IPS DF 6.9 (cell line): ENCODE results near the gene LRRK1.

Source experiments
- DNase-seq: peaks from one replicate; pipeline ENCODE4 v3.0.0-alpha.2; 2013; ENCODE audit warnings: low read depth, low spot score
- H3K27ac ChIP-seq: one replicate; pipeline ENCODE4 v1.5.1; 2013; ENCODE audit warnings: low read length, control low read depth
- H3K27me3 ChIP-seq: 2 replicates; pipeline ENCODE4 v1.6.1; 2013; ENCODE audit warnings: mild to moderate bottlenecking, low read length; ENCODE audit not compliant: control insufficient read depth, insufficient read depth
- H3K36me3 ChIP-seq: 2 replicates; pipeline ENCODE4 v1.6.1; 2013; ENCODE audit warnings: low read length; ENCODE audit not compliant: control insufficient read depth, insufficient read depth
- H3K4me1 ChIP-seq: 2 replicates; pipeline ENCODE4 v1.6.1; 2013; ENCODE audit warnings: low read length; ENCODE audit not compliant: control insufficient read depth, insufficient read depth
- H3K4me3 ChIP-seq: 2 replicates; pipeline ENCODE4 v1.5.1; 2013; ENCODE audit warnings: mild to moderate bottlenecking, low read length
- H3K9me3 ChIP-seq: 2 replicates; pipeline ENCODE4 v1.6.1; 2013; ENCODE audit warnings: low read length, inconsistent platforms; ENCODE audit not compliant: control insufficient read depth, insufficient read depth
- WGBS: extraction: QIAGEN DNeasy Blood & Tissue Kit; methylation state at CpG from one replicate; pipeline ENCODE4 v1.1.7; 2013; ENCODE audit warnings: mixed read lengths, missing lambda C conversion rate; ENCODE audit not compliant: insufficient read length, insufficient coverage; 5-methylcytosine and 5-hydroxymethylcytosine counted together

LRRK1 gene

GRCh38 chr15:100934726-100935125, 15.6 kb downstream of the LRRK1 start:
- no peaks in the 10 kb centered on the region; the same call in 1 of the 2 replicates for H3K9me3 ChIP-seq
- no peak for DNase-seq
- H3K27ac ChIP-seq: no peak overlapping the region
- H3K4me1 ChIP-seq: peaks cover 2% of the 10 kb centered on the region; the same call in 1 of the 2 replicates
- no peak overlapping the region for H3K4me3 ChIP-seq
- no peaks in the 10 kb centered on the region for H3K36me3 ChIP-seq
- H3K27me3 ChIP-seq: no peaks in the 10 kb centered on the region

- WGBS: no CpG with 5 or more reads among the region's 4 CpGs
- Histone ChIP-seq H3K27me3 (no peaks in the 10 kb centered on the region), H3K4me1 (peaks cover 2% of the 10 kb centered on the region; the same call in 1 of the 2 replicates), H3K9me3 (no peaks in the 10 kb centered on the region; the same call in 1 of the 2 replicates), H3K27ac (no peak overlapping the region), H3K36me3 (no peaks in the 10 kb centered on the region), H3K4me3 (no peak overlapping the region)
- DNase-seq: no peak
Observed at GRCh38 chr15:100937171-100937570, 18.0 kb downstream of the LRRK1 start.

- no CpG with 5 or more reads among the region's 4 CpGs for WGBS
- Histone ChIP-seq H3K9me3 (no peaks in the 10 kb centered on the region; the same call in 1 of the 2 replicates), H3K4me1 (no peaks in the 10 kb centered on the region), H3K27me3 (no peaks in the 10 kb centered on the region), H3K4me3 (no peak overlapping the region), H3K27ac (no peak overlapping the region), H3K36me3 (no peaks in the 10 kb centered on the region)
- DNase-seq: no peak
Observed at GRCh38 chr15:100939791-100940190, 20.6 kb downstream of the LRRK1 start.

- no peaks in the 10 kb centered on the region for H3K27me3 ChIP-seq
- no peak overlapping the region for H3K4me3 ChIP-seq
- no peaks in the 10 kb centered on the region for H3K4me1 ChIP-seq
- DNase-seq: no peak
- H3K36me3 ChIP-seq: no peaks in the 10 kb centered on the region
- WGBS: no CpG with 5 or more reads among the region's 2 CpGs
- H3K9me3 ChIP-seq: no peaks in the 10 kb centered on the region; the same call in 1 of the 2 replicates
- no peak overlapping the region for H3K27ac ChIP-seq
Observed at GRCh38 chr15:100940767-100941379, 21.7 kb downstream of the LRRK1 start.

GRCh38 chr15:100941536-100941935, 22.4 kb downstream of the LRRK1 start:
- no peaks in the 10 kb centered on the region; the same call in 1 of the 2 replicates for H3K9me3 ChIP-seq
- no peaks in the 10 kb centered on the region for H3K36me3 ChIP-seq
- no peaks in the 10 kb centered on the region for H3K27me3 ChIP-seq
- no peak overlapping the region for H3K27ac ChIP-seq
- DNase-seq: no peak
- H3K4me1 ChIP-seq: no peaks in the 10 kb centered on the region
- WGBS: no CpG with 5 or more reads among the region's 10 CpGs
- no peak overlapping the region for H3K4me3 ChIP-seq

GRCh38 chr15:100942656-100943425, 23.7 kb downstream of the LRRK1 start:
- Histone ChIP-seq H3K4me3 (no peak overlapping the region), H3K4me1 (no peaks in the 10 kb centered on the region), H3K27ac (no peak overlapping the region), H3K27me3 (no peaks in the 10 kb centered on the region), H3K9me3 (no peaks in the 10 kb centered on the region; the same call in 1 of the 2 replicates), H3K36me3 (no peaks in the 10 kb centered on the region)
- WGBS: no CpG with 5 or more reads among the region's 10 CpGs
- DNase-seq: no peak

- Histone ChIP-seq H3K9me3 (no peaks in the 10 kb centered on the region; the same call in 1 of the 2 replicates), H3K27me3 (no peaks in the 10 kb centered on the region), H3K4me3 (no peak overlapping the region), H3K4me1 (0 out of 2 replicates have a peak, but pooled peaks cover 3% of the 10 kb centered on the region), H3K36me3 (no peaks in the 10 kb centered on the region), H3K27ac (no peak overlapping the region)
- no peak for DNase-seq
- WGBS: no CpG with 5 or more reads among the region's 7 CpGs
Observed at GRCh38 chr15:100944244-100944895, 25.2 kb downstream of the LRRK1 start.

- WGBS: no CpG with 5 or more reads among the region's 6 CpGs
- H3K27me3 ChIP-seq: no peaks in the 10 kb centered on the region
- 0 out of 2 replicates have a peak, but pooled peaks cover 3% of the 10 kb centered on the region for H3K4me1 ChIP-seq
- no peaks in the 10 kb centered on the region for H3K36me3 ChIP-seq
- no peaks in the 10 kb centered on the region; the same call in 1 of the 2 replicates for H3K9me3 ChIP-seq
- DNase-seq: no peak
- H3K27ac ChIP-seq: no peak overlapping the region
- H3K4me3 ChIP-seq: no peak overlapping the region
Observed at GRCh38 chr15:100944986-100945385, 25.8 kb downstream of the LRRK1 start.

GRCh38 chr15:100947760-100948429, 28.7 kb downstream of the LRRK1 start:
- WGBS: no CpG with 5 or more reads among the region's 10 CpGs
- Histone ChIP-seq H3K4me3 (no peak overlapping the region), H3K36me3 (no peaks in the 10 kb centered on the region), H3K4me1 (0 out of 2 replicates have a peak, but pooled peaks cover 3% of the 10 kb centered on the region), H3K9me3 (no peaks in the 10 kb centered on the region), H3K27me3 (no peaks in the 10 kb centered on the region), H3K27ac (no peak overlapping the region)
- DNase-seq: no peak

- H3K4me3 ChIP-seq: no peak overlapping the region
- DNase-seq: no peak
- H3K27ac ChIP-seq: no peak overlapping the region
- H3K36me3 ChIP-seq: no peaks in the 10 kb centered on the region
- H3K27me3 ChIP-seq: no peaks in the 10 kb centered on the region
- no peaks in the 10 kb centered on the region for H3K9me3 ChIP-seq
- WGBS: no CpG with 5 or more reads among the region's 3 CpGs
- 0 out of 2 replicates have a peak, but pooled peaks cover 3% of the 10 kb centered on the region for H3K4me1 ChIP-seq
Observed at GRCh38 chr15:100948430-100948762, 29.2 kb downstream of the LRRK1 start.
